Stimulated activated CD8-positive, alpha-beta memory T cell treated with anti-CD3 and anti-CD28 coated beads, Interleukin-12 subunit alpha, Interleukin-12 subunit beta, amount 100 ng/mL, for 1 hour (primary cell): ENCODE data around the gene GULP1.

Source experiments
- DNase-seq: peaks from one replicate; pipeline ENCODE4 v3.0.0-alpha.2; 2020; ENCODE audit warnings: low read depth

Gene GULP1

DNA sequence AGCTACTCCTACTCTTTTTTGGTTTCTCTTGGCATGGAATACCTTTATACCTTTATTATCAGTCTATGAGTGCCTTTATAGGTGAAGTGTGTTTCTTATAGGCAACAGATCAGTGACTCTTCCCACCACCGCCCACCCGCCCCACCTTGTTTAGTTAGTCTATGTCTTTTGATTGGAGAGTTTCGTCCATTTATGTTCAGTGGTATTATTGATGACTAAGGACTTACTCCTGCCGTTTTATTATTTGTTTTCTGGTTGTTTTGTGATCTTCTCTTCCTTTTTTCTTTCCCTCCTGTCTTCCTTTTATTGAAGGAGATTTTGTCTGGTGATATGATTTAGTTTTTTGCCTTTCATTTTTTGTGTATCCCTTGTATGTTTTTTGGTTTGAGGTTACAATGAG, 179.5 kb downstream of the GULP1 start:
- DNase-seq = no peak

DNA sequence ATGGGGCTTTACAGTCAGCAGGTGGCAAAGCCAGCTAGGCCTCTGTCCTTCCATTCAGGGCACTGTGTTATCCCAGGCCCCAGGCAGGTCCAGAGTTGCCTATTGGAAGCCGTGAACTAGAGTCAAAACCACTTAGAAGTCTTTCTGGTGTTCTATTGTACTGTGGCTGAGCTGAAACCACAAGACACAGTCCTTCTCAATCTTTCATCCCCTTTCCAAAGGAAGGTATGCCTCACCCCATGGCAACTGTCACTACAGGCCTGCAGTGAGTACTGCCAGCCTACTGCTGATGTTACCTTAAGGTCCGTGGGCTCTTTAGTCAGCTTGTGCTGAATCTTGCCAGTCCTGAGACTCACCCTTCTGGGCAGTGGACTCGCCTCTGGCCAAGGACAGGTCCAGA, 181.6 kb downstream of the GULP1 start:
- no peak for DNase-seq

DNA sequence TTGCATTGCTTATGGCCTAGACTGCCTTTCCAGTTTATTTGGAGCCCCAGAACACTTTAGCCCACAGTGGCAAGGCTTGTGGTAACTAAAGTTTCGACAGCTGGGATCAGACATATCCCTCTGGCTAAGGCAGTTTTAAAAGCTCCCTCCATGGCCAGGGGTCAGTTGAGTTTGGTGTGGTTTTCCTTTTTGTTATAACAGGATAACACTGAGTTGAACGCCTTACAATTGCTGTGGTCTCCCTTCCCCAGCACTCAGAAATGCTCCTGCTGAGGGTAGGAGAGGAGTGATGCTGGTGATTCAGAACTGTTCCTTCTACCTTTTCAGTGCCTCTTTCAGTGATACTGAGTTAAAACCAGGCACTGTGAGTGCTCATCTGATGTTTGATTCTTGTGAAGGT, 182.6 kb downstream of the GULP1 start:
- no peak for DNase-seq

DNA sequence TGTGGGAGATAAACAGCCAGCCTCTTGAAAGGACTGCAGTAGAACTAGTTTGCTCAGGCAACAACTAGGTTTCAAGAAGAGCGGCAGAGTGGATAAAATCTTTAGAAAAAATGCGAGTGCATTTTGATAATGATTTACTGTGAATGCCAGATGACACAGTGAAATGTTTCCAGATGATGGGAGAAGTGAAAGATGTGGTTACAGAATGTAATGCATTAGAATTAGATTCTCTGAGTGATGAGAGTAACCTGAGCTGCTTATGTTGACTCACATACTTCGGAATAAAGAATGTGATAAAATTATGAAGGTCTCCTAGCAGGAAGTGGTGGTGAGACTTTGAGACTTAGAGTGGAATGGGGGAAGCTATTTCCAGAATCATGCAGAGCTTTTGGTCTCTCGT, 184.3 kb downstream of the GULP1 start:
- no peak for DNase-seq

DNA sequence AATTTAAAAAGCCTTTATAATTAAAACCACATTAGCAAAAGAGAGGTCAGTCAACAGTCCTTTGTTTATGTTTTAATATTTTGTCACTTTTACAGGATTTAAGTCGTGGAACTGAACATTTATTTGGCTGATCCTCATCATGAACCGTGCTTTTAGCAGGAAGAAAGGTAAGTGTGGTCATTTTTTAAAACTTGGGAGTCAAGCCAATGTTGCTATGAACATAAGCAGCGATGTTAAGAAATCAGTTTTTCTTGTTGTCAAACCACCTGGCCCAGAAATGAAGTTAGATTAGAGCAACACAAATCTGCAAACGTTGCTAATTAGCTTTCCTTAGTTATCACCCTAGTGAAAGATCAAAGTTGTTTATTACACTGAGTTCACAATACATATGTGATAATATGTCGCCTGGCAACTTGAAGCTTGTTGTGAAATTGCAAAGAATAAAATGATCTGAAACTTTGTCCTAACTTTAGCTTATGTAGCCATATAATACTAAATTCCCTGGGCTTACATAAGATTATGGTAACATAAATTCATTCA, 186.0 kb downstream of the GULP1 start:
- no peak for DNase-seq

DNA sequence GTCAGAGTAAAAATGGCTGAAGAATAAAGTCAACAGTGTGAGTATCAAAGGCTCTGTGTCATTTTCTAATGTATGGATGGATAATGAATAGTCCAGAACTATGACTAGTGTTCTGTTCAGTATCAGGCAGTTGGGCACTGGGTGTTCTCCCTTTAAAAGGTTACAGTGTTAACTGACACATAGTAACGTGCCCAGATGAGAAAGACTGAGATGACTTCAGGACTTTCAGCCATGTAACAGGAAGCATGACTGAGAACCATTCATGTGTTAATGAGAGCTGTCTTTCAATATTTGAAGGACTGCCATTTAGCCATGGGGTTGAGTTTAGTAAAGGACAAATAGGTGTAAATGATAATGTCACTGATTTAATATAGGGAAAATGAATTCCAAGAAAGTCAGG, 187.1 kb downstream of the GULP1 start:
- no peak for DNase-seq

DNA sequence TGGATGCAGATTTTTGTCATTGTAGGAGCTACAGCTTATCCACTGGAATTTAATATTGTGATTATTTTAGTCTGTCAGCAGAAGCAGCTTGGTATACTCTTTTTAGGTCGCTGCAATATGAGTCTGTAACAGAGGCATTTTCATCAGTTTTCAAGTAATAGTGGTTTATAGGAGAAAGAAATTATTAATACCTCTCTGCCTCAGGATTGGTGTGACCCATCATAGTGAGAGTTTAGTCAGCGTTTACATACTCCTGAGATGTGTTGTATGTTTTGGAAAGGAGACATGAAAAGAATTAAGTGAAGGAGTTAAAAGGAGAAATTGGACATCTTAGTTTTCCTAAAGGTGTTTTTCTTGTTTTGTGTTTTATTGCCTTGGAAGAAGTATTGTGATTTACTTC, 189.8 kb downstream of the GULP1 start:
- no peak for DNase-seq

DNA sequence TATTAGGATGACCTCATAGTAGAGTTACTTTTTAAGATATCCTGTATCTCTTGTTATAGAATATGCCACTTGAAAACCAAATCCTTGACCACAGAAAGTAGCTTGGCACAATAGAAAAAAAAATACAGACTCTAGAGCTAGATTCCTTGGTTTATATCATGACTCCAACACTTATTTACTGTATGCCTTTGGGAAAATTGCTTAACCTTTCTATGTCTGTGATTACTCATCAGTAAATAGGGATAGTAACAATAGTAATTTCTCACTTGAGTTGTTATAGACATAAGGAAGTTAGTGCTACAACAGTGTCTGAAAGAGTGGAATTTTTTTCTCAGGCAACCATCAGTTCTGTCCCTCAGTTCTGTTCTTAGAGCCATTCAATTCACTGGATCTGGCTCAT, 193.8 kb downstream of the GULP1 start:
- DNase-seq = no peak

DNA sequence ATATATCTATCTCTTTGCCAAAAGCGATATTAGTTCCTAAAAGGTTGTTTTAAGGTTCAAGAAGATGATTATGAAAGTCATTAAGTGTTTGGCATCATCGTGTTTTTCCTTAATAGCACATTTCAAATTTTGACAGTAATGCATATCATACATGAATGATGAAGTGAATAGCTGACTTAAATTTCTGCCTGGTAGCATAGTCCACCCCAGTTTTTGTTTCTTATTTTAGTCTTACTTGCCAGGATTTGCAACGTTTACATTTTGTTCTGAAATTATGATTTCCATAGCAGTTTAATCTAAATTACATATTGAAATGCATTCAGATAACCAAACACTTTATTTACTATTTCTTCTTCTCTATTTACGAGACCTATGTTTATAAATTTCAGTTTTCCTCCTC, 201.1 kb downstream of the GULP1 start:
- no peak for DNase-seq

DNA sequence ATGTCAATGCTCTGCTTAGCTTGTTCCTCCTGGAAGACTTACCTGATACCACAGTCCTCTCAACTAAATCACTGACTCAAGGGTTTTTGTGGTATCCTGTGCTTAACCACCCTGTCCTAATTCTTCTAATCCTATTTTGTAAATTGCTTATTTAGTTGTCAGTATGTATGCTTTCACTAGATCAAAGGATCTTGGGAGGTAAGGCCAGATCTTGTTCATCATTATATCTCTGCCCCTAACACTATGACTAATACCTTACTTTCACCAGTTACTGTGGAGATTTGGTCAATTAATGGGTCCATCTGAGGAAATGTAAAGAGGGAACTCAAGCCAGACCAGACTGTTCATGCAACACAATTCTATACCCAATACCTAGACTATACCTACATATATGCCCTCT, 203.2 kb downstream of the GULP1 start:
- DNase-seq = no peak

DNA sequence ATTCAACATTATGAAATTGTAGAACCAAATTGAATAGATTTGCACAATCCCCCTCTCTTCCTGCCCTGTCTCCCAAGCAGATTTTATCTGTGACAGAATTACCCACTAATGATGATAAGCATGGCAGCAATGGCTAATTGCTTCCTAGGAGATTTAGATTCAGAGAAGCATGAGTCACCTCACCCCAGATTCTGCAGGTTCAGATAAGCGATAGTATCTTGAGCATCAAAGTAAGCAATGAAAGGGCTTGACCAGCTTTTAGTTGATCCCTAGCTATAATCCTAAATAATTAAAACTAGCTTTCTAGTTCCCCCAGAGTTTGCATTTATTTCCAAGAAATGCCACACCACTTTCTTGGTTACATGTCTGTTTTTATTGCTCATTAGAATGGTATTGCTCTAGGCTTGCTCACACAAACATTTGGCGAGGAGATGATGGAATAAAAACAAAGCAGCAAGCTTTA, 204.3 kb downstream of the GULP1 start:
- no peak for DNase-seq

DNA sequence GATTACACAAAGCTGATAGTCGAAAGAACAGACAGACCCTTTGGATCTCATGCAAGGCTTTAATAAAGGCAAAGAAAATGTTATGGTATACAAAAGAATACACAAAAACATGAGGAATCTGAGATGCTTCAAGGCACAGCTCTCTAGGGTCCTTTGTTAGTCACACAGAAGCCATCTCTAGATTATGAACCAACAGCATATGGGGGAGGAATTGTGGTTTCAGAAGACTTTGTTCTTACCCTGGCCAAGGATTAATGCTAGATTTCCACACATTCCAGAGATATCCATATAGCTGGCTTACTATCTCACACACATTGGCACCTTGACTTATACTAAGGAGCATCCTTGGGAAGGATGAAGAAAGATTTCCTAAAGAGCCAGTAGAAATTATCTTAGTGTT, 206.1 kb downstream of the GULP1 start:
- DNase-seq = no peak

DNA sequence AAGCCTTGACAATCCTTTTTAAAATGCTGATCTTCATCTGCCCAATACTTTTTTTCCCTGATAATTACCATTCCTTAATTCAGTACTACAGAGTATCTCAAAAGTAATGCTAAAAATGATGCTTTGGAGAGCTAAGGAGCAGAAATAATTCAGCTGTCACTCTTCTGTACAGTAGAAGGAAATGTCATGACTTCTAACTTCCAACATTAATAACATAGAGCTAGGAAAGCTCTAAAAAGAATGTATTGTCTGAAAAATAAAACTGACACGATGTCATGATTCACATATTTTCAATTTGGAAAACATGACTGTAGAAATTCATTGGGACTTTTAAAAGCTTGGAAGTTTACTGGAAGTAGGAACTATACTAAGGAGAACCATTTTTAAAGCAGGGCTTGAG, 212.3 kb downstream of the GULP1 start:
- no peak for DNase-seq

DNA sequence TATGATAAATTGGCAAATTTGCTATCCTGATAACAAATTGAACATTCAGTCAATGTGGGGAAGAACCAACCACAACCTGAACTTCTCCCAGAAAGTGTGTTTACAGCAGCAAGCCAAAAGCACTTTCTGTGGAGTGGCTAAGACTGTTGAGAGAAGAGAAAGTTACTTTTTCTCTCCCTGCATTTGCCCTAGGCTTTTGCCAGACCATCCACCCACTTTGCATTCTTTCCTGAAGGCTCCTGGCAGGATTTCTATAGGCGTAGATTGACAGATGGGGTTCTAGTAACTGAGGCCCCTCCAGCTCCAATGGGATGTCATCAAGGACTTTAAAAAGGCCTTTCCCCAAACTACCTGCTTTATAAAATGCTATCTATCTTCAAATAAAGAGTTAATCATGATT, 215.2 kb downstream of the GULP1 start:
- no peak for DNase-seq

DNA sequence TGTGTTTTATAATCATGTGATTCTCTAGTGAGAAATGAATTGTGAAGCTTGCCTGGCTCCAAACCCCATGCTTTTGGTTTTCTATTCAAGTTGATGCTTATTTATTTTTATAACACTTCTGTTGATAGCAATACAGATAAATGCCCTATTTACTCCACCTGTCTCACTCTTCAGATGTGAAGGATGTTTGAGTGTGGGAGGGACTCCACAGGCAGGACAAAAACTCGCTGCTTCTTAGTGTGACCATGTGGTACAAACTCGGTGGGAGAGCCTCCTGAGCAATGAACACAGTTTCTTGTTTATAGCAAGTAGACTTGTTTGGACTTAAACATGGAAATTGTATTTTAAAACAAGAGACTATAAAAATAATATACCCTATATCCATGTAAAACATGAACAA, 219.7 kb downstream of the GULP1 start:
- no peak for DNase-seq

DNA sequence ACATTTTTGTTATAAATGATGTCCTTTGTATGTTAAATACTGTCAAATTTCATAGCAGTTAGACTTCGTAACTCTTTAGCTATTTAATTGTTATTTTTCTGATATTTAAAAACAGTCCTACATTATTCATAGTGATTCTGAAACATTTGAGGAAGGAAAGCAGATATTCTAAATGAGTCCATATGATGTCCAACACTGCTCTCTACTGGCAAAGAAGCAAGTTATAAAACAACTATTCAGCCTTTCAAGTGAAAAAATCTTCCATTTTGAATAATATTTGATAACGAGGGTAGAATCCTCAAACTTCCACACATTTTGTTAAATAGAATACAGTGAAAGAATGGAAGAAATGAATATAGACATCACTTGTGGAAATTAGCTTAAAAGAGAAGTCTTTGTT, 220.8 kb downstream of the GULP1 start:
- no peak for DNase-seq

DNA sequence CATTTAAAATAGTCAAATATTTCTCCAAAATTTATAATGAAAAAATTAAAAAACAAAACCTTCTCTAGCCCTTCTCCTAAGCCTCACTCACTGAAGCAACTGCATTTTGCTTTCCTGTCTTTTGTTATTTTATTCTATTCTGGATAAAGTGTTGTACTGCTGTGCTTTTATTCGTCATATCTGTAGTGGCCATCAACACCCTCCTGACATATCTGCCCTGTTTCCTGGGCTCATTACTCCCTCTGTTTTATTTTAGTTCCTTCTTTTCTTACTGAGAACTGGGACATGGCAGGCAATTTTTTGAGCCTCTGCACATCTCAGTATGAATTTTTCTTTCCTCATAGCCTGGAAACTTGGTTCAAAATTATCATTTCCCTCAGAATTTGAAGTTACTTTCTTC, 224.2 kb downstream of the GULP1 start:
- DNase-seq = no peak

DNA sequence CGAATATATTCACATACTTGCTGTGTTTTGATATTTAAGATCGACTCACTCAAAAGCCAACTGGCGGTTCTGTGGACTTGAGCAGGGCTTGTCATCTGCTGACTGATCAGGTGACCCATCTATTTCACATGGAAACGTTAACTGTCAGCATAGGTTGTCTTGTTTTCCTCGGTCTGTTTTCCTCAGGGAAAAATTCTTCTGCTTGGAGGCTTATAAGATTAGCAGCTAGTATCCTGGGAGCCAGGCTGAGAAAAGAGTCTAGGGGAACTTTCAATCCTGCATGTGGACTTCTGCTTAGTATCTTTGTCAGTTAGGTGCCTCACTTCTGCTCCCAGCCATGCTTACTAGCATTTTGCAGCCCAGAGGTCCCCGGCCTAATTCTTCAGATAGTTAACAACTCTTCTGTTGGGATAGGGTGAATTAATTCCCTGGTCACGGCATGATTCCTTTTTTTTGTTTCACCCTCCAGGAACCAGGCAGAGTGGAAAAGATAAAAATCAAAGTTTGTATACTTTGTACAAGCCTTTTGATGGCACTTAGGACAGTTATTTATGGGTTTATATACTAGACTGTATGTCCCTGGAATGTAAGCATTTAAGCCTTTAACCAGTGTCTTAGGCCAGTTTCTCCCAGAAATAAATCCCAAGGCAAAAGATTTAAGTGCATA, 226.0 kb downstream of the GULP1 start:
- DNase-seq = no peak

DNA sequence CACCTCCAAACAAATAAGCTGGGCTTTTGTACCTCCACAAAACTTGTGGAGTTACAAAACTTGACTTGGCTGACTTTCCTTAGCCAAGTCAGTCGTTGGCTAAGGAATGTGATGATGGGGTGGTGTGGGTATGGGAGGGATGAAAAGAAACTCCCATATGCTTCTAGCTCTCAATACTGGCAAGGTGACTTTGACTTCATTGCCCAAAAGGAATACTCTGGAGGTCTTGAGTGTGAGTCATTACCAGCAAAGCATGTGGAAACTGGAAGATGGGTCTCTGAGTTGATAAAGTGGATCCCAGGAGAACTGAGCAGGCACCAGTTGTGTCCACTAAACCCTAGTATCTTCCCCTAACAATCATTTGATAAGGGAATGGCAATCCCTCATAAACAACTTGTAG, 226.7 kb downstream of the GULP1 start:
- DNase-seq = no peak

DNA sequence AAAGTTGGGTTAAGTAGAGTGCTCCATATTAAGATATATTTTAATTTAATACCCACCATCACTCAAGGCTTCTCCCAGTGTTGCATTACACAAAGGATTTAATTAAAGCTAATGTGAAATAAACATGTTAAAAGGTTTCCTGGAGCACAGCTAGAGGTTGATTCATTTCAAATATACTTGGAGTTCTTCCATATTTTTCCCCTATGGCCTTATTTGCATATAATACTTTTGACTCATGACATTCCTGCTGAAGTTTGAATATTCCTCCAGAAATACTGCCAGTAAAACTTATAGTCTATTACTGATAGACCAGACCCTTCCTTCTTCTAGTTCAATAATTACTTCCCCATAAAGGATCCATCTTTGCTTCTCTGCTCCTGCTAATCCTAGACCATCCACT, 227.5 kb downstream of the GULP1 start:
- no peak for DNase-seq

DNA sequence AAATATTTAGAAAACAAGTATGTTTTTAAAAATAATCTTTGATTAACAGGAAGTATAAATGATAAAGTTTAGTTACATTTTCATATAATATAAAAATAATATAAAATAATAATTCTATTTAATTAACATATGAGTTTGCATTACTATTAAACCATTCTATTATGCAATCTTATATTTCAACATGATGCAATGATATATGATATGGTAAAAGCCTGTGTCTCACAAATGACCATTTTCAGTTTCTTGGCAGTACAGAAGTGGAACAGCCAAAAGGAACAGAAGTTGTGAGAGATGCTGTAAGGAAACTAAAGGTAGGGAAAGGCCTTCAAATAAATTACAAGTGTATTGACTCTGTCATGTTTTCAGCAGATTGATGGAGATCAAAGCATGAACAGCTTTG, 230.8 kb downstream of the GULP1 start:
- no peak for DNase-seq

DNA sequence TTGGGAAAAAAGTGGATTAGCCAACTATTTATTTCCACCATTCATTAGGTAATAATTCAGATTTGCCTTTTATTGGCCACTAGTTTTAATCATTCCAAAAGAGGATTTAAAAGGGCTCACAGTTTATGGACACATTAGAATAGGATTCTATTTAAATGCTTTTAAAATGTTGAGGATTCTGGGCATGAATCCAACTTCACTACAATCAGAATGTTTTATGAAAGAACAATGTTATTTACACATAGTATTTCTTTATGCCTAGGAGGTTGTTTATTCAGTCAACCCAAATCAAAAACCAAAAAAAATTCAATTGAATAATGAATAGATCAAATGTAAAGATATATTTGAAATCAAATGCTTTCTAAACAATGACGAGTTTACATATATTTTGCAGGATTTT, 232.2 kb downstream of the GULP1 start:
- no peak for DNase-seq

DNA sequence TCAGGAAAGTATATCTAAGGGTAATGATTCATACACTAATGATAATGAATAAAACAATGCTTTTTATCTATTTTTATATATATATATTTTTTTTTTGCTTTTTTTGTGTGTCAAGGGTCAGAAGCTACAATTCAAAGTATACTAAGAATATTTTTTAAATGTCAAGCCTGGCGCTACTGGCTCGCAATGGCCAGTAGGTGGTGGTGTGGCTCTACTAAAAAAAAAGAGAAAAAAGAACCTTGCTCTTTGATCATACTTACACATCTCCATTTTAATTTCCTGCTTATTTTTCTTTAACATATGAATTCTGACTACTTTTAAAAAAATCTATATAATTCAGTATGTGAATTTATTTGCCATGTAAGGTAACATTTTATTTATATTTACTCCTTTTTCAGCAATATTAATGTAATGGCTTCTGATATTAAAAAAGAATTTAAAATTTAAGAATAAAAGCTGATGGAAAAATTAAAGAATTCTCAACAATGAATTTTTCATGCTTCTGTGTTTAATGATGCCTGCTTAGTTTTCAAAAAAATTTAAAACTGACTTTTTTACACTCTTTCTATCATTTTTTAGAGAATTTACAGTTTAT, 232.9 kb downstream of the GULP1 start:
- no peak for DNase-seq

DNA sequence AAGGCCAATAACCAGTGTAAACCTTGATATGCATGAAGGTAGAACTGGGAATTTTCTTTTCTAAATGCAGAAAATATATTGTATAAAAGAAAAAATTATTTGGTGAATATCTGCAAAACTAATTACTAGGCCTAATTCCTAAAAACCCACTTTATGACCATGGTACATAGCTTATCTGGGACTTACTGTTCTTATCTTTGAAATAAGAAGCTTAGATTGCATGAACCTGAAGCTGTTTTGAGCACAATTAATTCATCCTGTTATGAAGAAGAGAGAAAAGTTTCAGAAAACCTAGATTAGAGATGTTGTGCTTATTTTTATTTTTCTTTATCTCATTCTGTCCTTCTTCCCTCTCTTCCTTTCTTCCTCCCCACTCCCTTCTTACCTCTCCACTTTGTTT, 235.0 kb downstream of the GULP1 start:
- DNase-seq = no peak
